NCI-H2196 treated with DMSO at 0.1 percent for 48 hours (cell line): ENCODE measurements around the gene KCNMA1.

ENCODE experiments used
- DNase-seq: peaks from one replicate; lab custom pipeline; 2025; ENCODE audit not compliant: unreplicated experiment; lab: John Stamatoyannopoulos, UW

Gene KCNMA1

GRCh38 chr10:77380723-77381122 is 256.9 kb downstream of the KCNMA1 start:
- DNase-seq: no peak

GRCh38 chr10:77380191-77380590 is 257.4 kb downstream of the KCNMA1 start:
- no peak for DNase-seq

DNA sequence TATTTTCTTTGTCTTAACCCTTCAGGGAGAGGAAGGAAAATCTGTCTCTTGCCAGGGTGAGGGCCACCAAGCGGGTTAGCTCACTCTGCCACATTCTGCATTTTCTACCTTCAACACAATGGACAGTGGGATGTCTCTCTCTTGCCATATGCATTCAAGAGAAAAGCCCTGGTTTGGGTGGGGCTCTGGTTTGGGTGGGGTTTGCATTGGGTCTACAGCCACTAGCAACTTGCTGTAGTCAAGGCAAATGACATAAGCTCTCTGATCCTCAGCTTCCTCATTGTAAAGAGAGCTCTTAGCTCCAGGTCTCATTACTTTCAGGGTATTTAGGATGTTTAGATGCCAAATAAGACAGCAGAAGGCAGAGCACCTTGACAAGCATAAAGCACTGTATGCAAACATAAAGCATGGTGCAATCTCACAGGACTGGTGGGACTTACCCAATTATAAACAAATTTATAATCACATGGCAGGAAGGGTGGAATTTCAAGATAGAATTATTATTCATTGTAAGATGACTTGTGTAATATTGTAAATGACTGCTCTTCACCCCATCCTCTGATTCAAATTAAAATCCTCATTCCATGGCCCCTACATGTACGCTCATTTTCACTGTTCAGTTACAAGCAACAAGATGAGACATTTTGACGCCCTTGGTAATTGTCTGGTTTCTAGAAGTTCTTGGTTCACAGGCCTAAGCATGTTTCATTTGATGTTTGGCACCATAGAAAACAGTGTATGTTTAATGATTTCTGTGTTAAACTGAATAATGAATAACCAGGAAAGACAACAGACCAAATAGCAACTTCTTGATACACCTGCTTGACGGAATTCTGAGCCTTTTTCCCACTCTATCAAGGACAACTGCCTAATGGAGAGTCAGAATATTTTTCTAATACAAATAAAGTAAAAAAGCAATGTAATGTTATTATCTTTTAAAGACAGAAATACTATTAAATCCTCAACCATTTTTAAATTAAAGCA is 258.9 kb downstream of the KCNMA1 start:
- DNase-seq: no peak

GRCh38 chr10:77377678-77378352 is 259.8 kb downstream of the KCNMA1 start:
- DNase-seq: no peak

- DNase-seq: no peak
These were observed 260.6 kb downstream of the KCNMA1 start for GRCh38 chr10:77377034-77377433.

DNA sequence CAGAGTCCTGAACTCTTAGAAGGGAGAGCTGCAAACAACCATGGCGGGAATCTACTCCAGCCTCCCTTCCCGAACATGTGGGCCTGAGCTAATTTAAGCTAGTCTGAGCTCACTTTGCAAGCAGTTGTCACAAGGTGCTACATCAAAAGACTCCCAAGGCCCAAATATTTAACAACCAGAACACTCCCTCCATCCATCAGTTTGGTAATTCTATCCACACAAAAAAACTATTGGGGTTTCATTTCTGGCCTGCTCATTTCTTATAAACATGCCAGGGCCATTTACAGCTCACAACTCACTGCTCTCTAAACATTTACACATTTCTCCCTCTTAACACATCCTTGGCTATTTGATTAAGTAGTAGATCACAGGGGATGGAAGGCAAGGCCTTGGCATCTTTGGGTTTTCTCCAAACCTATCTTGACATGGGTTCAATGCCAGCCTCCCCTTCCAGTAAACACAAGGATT is 263.4 kb downstream of the KCNMA1 start:
- DNase-seq: no peak

DNA sequence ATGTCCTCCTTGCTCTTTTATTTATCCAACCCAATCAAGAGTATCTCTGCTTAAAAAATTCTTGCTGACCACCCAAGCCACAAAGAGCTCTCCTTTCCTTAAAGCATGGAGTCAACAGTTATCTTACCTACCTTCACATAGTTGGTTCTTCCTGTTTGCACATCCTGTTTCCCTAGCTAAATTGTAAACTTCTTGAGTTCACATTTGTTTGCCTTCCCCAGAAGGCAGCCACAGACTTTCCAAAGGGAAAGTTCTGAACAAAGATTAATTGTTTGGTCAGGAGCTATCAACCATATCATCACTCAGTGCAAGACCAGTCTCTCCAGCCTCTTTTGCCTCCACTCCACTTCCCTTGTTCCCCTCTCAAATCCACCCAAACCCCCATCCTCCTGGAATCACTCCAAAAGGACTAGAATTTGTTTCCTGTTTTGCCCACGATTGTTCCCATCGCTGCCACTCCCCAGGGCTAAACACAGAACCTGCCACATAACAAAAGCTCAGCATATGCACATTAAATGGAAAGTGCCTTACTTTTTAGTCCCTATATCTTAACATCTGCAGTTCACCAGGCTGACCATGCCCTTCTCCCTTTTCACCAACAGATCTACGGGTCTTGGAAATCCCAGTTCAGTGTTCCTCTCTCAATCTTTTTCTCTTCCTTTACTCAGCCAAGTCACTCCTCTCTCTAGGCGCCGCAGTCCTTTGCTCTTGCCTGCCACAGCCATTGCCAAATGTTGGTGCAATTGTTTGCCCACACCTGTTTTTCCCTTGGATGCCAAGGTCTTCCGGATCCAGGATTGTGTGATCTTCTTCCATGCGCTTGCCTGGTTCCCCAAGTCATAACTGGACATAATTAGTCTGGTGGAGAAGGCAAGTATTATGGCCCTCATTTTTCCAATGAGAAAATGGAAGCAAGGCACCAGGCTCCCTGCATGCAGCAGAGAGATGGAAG is 265.5 kb downstream of the KCNMA1 start:
- DNase-seq: no peak

GRCh38 chr10:77371421-77371820 is 266.2 kb downstream of the KCNMA1 start:
- DNase-seq: no peak

DNA sequence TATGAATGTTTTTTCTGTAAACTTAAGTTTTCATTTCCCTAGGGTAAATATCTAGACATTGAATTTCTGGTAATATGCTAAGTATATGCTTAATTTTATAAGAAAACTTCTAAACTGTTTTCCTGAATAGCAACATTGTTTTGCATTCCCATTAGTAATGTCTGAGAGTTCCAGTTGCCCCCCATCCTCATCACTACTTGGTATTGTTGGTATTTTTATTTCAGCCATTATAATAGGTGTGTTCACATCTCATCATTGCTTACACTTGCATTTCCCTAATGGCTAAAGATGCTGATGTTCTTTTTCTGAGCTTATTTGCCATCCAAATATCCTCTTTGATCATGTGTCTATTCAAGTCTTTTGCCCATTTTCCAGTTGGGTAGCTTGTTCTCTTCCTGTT is 269.6 kb downstream of the KCNMA1 start:
- no peak for DNase-seq

GRCh38 chr10:77363210-77363609 is 274.4 kb downstream of the KCNMA1 start:
- no peak for DNase-seq

DNA sequence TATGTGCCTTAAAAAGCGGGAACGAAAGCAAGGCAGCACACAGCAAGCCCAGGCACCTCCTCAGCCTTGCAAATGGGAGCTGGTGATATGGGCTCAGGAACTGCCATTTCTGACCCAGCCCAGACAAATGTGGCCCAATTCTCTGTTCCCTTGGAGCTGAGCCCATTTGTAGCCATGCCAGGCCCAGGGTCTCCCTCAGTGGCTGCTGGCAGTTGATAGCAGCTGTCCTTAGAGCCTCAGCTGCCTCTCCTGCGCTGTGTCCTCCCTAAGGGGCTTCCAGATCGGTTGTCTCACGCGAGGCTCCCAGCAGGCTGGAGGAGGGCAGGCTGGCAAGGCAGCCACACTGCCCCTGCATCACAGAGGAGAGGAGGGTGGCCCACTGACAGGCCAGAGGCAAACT is 275.8 kb downstream of the KCNMA1 start:
- no peak for DNase-seq

DNA sequence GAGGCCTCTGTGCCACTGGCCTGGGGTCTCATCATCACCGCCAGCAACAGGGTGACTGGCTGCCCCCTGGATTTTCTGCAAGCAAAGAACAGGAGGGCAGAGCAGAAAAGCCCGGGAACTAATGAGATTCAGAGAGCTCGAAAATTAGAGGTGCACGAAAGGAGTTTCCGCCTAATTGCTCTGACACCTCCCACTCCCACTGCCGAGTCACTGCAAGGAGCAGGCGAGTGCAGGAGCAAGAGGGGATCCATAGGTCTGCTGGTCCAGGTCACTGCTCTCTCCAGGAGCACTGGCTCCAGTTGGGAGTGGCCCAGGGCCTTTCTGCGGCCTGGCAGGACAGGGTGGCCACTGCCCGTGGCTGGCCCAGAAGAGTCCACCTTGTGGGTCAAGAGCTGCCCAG is 276.2 kb downstream of the KCNMA1 start:
- DNase-seq: no peak

DNA sequence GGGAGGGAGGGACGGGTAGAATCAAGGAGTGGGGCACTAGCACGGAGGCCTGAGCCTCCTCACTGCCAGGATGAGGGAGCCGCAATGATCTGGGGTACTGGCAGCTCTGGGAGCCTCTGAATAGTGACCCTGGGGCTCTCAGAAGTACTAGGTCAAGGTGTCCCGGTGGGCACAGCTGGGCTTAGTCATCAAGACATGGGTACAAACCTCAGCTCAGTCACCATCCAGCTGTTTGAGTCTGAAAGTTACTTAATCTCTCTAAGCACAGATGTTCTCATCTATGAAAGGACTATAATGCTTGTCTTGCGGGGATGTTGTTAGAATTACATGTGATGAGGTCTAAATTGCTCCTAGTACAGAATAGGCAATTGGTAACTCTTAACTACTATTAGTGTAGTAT is 276.8 kb downstream of the KCNMA1 start:
- DNase-seq: no peak

- DNase-seq: no peak
These were observed 277.6 kb downstream of the KCNMA1 start for GRCh38 chr10:77359950-77360520.

GRCh38 chr10:77359287-77359691 is 278.3 kb downstream of the KCNMA1 start:
- no peak for DNase-seq

DNA sequence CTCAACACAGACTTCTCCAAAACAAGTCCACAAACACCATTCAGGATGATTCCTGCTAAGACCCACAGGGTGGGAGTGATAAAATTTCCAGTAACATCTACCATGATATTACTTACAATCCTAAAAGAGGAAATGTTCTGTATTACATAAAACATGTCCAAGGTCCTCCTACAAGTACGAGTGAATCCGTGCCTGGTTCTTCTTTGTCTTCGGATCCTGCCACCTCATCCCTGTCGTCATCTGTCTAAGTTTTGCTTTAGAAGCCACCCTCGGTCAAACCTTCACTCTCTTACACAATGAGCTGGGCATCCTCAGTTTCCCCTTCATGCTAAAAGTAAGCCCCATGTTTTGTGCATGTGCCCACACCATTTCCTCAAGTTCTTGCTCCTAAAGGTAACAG is 279.0 kb downstream of the KCNMA1 start:
- no peak for DNase-seq

DNA sequence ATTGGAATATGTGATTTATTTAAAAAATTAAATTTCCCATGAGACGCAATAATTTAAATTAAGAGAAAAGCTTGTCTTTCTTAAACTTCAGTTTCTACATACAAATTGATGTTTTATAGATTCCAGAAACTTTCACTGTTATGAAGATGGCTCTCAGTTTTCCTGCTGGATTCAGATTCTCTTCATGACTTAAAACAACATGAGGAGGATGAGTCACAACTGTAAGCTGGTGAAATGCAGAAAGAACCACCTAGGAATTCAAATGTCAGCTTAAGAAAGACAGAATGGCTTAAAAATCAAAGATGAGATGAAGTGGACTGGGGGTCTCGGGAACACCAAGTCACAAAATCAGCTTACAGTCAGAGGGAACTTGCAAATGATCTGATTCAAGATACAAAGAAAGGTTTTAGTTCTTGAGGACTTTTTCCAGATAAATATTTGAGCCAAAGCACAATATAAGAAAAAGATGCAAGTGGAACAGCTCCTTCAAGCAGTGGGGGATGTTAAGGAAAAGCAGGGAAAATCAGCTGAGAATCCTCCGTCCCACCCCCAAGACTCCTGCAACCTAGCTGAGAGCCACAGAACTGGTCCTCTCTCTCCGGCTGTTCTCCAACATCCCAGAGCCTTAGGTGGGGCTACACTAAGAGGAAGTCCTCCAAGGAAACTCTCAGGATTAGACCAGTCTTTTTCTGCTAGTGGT is 279.8 kb downstream of the KCNMA1 start:
- no peak for DNase-seq

DNA sequence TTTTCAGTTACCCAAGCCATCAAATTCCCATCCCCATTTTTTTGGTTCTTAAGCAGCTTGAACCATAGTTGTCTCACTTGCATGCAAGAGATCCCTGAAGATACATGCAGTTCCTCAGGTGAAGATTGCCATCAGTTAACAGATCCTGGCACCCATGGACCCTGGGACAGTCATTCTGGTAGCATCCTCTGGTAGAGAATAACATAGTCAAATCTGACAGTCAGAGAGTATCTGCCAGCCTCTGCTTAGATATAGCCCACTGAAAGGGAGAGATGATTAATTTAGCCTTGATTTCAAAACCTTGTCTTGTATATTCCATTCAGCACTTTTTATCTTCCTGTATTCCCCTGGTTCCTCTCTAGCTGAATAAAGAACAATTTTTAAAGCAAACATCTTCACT is 280.4 kb downstream of the KCNMA1 start:
- no peak for DNase-seq

GRCh38 chr10:77355844-77356243 is 281.8 kb downstream of the KCNMA1 start:
- DNase-seq: no peak

DNA sequence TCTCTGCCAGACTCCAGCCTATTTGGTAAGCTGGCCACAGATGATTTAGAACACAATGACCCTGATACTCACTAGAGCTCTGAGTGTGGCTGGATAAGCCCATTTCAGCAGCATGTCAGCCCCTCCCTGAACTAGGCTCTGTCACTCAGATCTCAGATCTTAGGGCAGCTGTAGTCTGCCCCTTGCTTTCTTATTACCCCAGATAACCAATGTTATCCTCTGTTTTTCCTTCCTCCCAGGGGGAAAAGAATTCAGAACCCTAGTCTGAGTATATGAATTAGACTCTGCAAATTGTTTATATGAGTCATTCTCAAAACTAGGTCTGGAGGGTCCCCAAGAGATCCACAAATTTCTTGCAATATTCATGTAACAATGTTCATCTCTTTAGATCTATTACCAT is 286.2 kb downstream of the KCNMA1 start:
- no peak for DNase-seq
